Ovary (tissue), 9 donors: ENCODE results near the gene MT1F. TPM values are rescaled to one million over a fixed set of nuclear protein-coding genes. Genes with fewer than 3 reads are reported as not detected.

Experiments used
- DNase-seq, 5 donors: peaks; one replicate each; pipeline ENCODE4 v3.0.0-alpha.2; 2019 to 2020
- H3K27ac ChIP-seq, 2 donors: fragments of 200-600 bp; one replicate each; pipeline versions ENCODE4 v1.5.1 to v1.8.0; 2019 to 2022
- H3K27me3 ChIP-seq: fragments of 200-600 bp; one replicate; pipeline ENCODE4 v1.8.0; 2022
- H3K36me3 ChIP-seq: fragments of 200-600 bp; sonication (generic); one replicate; pipeline ENCODE4 v1.5.1; 2019
- H3K4me1 ChIP-seq: one replicate; pipeline ENCODE4 v1.8.1; 2013; ENCODE audit warnings: mild to moderate bottlenecking, moderate library complexity; ENCODE audit not compliant: insufficient read depth
- H3K4me3 ChIP-seq: fragments of 200-600 bp; sonication (generic); one replicate; pipeline ENCODE4 v1.5.1; 2017
- H3K9me3 ChIP-seq, 2 donors: fragments of 200-600 bp in 1 of 2; sonication (generic) in 1 of 2; one replicate each; pipeline versions ENCODE4 v1.5.1 to v1.8.1; 2013 to 2019; ENCODE audit warnings: mild to moderate bottlenecking in 1 of 2, moderate library complexity in 1 of 2
- EP300 ChIP-seq: sonication (generic); formaldehyde crosslinking; IDR thresholded peaks from one replicate; pipeline ENCODE4 v1.6.1; 2017; ENCODE audit warnings: antibody characterized with exemption
- POLR2A ChIP-seq: fragments of 450-650 bp; IDR thresholded peaks from one replicate; pipeline ENCODE4 v1.6.1; 2017; ENCODE audit warnings: antibody characterized with exemption, mild to moderate bottlenecking, moderate library complexity
- WGBS, 3 donors: extraction: QIAGEN DNeasy Blood & Tissue Kit in 1 of 3; methylation state at CpG; one replicate each; pipeline versions ENCODE4 v1.1.5 to v1.1.7; 2013 to 2017; 5-methylcytosine and 5-hydroxymethylcytosine counted together
- intact Hi-C, 4 donors: fragments of 100-400 bp; cut with DNase I; formaldehyde crosslinking; loops; one replicate each; pipeline versions ENCODE4 v1.11.0 to v1.15.1; 2022 to 2023
- polyA plus RNA-seq, 2 donors: library from polyadenylated mRNA; stranded (reverse); fragments of 200-250 nt in 1 of 2; fragments of 350-450 nt in 1 of 2; fragmentation: Illumina TruSeq in 1 of 2; extraction: RNeasy Lipid Tissue Mini Kit (QIAGEN cat#74804) in 1 of 2; gene quantifications; one replicate each; pipeline ENCODE4 v1.2.3, GENCODE V29; 2013 to 2014
- total RNA-seq, 7 donors: library from RNA; depleted of rRNA in 2 of 7; stranded (reverse); fragments of >200 nt in 2 of 7; fragmentation: NEBNext Ultra II Directional in 3 of 7; extraction: Animal tissue kit (Norgen Biotek cat#: 25700) in 3 of 7; gene quantifications; one replicate each; pipeline versions ENCODE4 v1.1.0 to v1.2.4, GENCODE V29; 2016 to 2023
- TF ChIP-seq, protein P1 (sequence below), 3 donors: fragments of 450-650 bp in 2 of 3; fragments of 200-600 bp in 1 of 3; IDR thresholded peaks; one replicate each; pipeline versions ENCODE4 v1.5.1 to v1.8.0; 2016 to 2022; ENCODE audit warnings: antibody characterized with exemption in 3 of 3, mild to moderate bottlenecking in 1 of 3
- donor health status: DM: no; HTN: no; CAD: no; lungs with moderate emphysema.
- donor health status: DM: no; HTN: no; CAD: no.
- donor health status: Bipolar disorder and iron deficiency.
- donor health status: DM: yes; HTN: yes; CAD: no.
- donor health status: DM: no; HTN: no; CAD: no.
- donor health status: DM: yes; HTN: yes; CAD: no.

MT1F gene
- total and polyA plus RNA-seq, 9 donors: 0.73 to 76.3 (median 3.2) TPM; not detected in 1

- Histone ChIP-seq H3K27me3 (no peaks in the 10 kb centered on the region), H3K27ac (no peak overlapping the region), H3K36me3 (no peaks in the 10 kb centered on the region), H3K9me3 (no peaks in the 10 kb centered on the region), H3K4me1 (no peaks in the 10 kb centered on the region), H3K4me3 (no peak overlapping the region)
- no peak for DNase-seq
- intact Hi-C loops: loop anchor here in 2 of 4 donors (5.0 to 10.0 kb wide), 3 partner anchors 126 to 188 kb away; no protein-coding TSS in a partner anchor
- TF ChIP-seq, protein P1, sequence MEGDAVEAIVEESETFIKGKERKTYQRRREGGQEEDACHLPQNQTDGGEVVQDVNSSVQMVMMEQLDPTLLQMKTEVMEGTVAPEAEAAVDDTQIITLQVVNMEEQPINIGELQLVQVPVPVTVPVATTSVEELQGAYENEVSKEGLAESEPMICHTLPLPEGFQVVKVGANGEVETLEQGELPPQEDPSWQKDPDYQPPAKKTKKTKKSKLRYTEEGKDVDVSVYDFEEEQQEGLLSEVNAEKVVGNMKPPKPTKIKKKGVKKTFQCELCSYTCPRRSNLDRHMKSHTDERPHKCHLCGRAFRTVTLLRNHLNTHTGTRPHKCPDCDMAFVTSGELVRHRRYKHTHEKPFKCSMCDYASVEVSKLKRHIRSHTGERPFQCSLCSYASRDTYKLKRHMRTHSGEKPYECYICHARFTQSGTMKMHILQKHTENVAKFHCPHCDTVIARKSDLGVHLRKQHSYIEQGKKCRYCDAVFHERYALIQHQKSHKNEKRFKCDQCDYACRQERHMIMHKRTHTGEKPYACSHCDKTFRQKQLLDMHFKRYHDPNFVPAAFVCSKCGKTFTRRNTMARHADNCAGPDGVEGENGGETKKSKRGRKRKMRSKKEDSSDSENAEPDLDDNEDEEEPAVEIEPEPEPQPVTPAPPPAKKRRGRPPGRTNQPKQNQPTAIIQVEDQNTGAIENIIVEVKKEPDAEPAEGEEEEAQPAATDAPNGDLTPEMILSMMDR (IDR thresholded peaks at IDR 0.05): no peak
- no peak for TF ChIP-seq EP300
- TF ChIP-seq POLR2A: no peak
- WGBS, 3 donors: 69 to 86% (median 73%) methylated on average over 5 of the region's 5 CpGs
Measured at GRCh38 chr16:56702836-56703235, 45.1 kb downstream of the MT1F start.

Other genes with a start within 250 kb of the MT1F start
- 100 to 1,000 TPM; 103 to 130 (median 116) TPM for gene AMFR, start 232.4 kb upstream of the MT1F start, total RNA-seq
- gene AMFR, start 232.4 kb upstream of the MT1F start, polyA plus RNA-seq: 10 to 100 TPM; 94.1 to 97.8 TPM
- gene NUDT21, start 206.6 kb upstream of the MT1F start, total RNA-seq: 100 to 1,000 TPM in 5 of 7 donors, 10 to 100 TPM in 2; 46.0 to 163 (median 130) TPM
- gene NUDT21, start 206.6 kb upstream of the MT1F start, polyA plus RNA-seq: 10 to 100 TPM; 40.8 to 64.7 TPM
- 10 to 100 TPM in 6 of 7 donors, 1 to 10 TPM in 1; 8.1 to 45.2 (median 28.9) TPM for gene OGFOD1, start 206.4 kb upstream of the MT1F start, total RNA-seq
- 10 to 100 TPM; 12.2 to 36.4 TPM for gene OGFOD1, start 206.4 kb upstream of the MT1F start, polyA plus RNA-seq
- gene BBS2, start 137.9 kb upstream of the MT1F start, total RNA-seq: 10 to 100 TPM; 50.4 to 86.2 (median 67.1) TPM
- gene BBS2, start 137.9 kb upstream of the MT1F start, polyA plus RNA-seq: 10 to 100 TPM; 47.9 to 81.0 TPM
- not detected for gene MT4, start 92.9 kb upstream of the MT1F start, total RNA-seq
- not detected for gene MT4, start 92.9 kb upstream of the MT1F start, polyA plus RNA-seq
- gene MT3, start 68.4 kb upstream of the MT1F start, total RNA-seq: 1 to 10 TPM in 3 of 7 donors, under 1 TPM in 1, not detected in 3; 0.53 to 4.8 (median 1.5) TPM
- gene MT3, start 68.4 kb upstream of the MT1F start, polyA plus RNA-seq: 1 to 10 TPM in 1 of 2 donors, under 1 TPM in 1; 0.68 to 1.6 TPM
- gene MT2A, start 49.4 kb upstream of the MT1F start, total RNA-seq: 100 to 1,000 TPM in 5 of 7 donors, 10 to 100 TPM in 2; 88.0 to 679 (median 136) TPM
- 100 to 1,000 TPM in 1 of 2 donors, 10 to 100 TPM in 1; 16.1 to 250 TPM for gene MT2A, start 49.4 kb upstream of the MT1F start, polyA plus RNA-seq
- gene MT1E, start 32.2 kb upstream of the MT1F start, total RNA-seq: 100 to 1,000 TPM in 3 of 7 donors, 10 to 100 TPM in 4; 16.1 to 867 (median 65.3) TPM
- gene MT1E, start 32.2 kb upstream of the MT1F start, polyA plus RNA-seq: 10 to 100 TPM; 65.1 to 93.4 TPM
- 10 to 100 TPM in 2 of 7 donors, 1 to 10 TPM in 4, under 1 TPM in 1; 0.66 to 23.2 (median 7.4) TPM for gene MT1M, start 25.3 kb upstream of the MT1F start, total RNA-seq
- gene MT1M, start 25.3 kb upstream of the MT1F start, polyA plus RNA-seq: 1 to 10 TPM; 1.4 to 7.9 TPM
- 10 to 100 TPM in 2 of 7 donors, 1 to 10 TPM in 4, not detected in 1; 1.3 to 61.0 (median 7.4) TPM for gene MT1A, start 19.3 kb upstream of the MT1F start, total RNA-seq
- gene MT1A, start 19.3 kb upstream of the MT1F start, polyA plus RNA-seq: 10 to 100 TPM in 1 of 2 donors, 1 to 10 TPM in 1; 1.3 to 13.8 TPM
- gene MT1B, start 6.1 kb upstream of the MT1F start, total RNA-seq: not detected
- gene MT1B, start 6.1 kb upstream of the MT1F start, polyA plus RNA-seq: not detected
- 1 to 10 TPM in 4 of 7 donors, not detected in 3; 1.0 to 6.9 (median 4.8) TPM for gene MT1G, start 10.1 kb downstream of the MT1F start, total RNA-seq
- 1 to 10 TPM in 1 of 2 donors, under 1 TPM in 1; 1.00 to 3.3 TPM for gene MT1G, start 10.1 kb downstream of the MT1F start, polyA plus RNA-seq
- gene MT1H, start 11.9 kb downstream of the MT1F start, total RNA-seq: under 1 TPM in 1 of 7 donors, not detected in 6; 0.79 TPM
- gene MT1H, start 11.9 kb downstream of the MT1F start, polyA plus RNA-seq: not detected
- 1,000 to 10,000 TPM in 1 of 7 donors, 100 to 1,000 TPM in 3, 10 to 100 TPM in 3; 30.0 to 1,106 (median 141) TPM for gene MT1X, start 24.5 kb downstream of the MT1F start, total RNA-seq
- 100 to 1,000 TPM in 1 of 2 donors, 10 to 100 TPM in 1; 10.0 to 185 TPM for gene MT1X, start 24.5 kb downstream of the MT1F start, polyA plus RNA-seq
- 10 to 100 TPM; 26.1 to 53.9 (median 42.7) TPM for gene NUP93, start 72.2 kb downstream of the MT1F start, total RNA-seq
- gene NUP93, start 72.2 kb downstream of the MT1F start, polyA plus RNA-seq: 10 to 100 TPM; 24.1 to 43.2 TPM
- under 1 TPM in 1 of 7 donors, not detected in 6; 0.37 TPM for gene SLC12A3, start 207.2 kb downstream of the MT1F start, total RNA-seq
- gene SLC12A3, start 207.2 kb downstream of the MT1F start, polyA plus RNA-seq: under 1 TPM in 1 of 2 donors, not detected in 1; 0.04 TPM